GM18499 (cell line): Measurements from ENCODE around the gene ZFP64.

Source experiments
- ATAC-seq: cut with Tn5 transposase; IDR thresholded peaks from one replicate; pipeline ENCODE4 v1.9.1; 2021; ENCODE audit warnings: moderate number of reproducible peaks; ENCODE audit not compliant: insufficient read depth, unreplicated experiment

Gene ZFP64

GRCh38 chr20:52118696-52119095 lies 72.9 kb downstream of the ZFP64 start:
- no peak for ATAC-seq

GRCh38 chr20:52118016-52118623 lies 73.5 kb downstream of the ZFP64 start:
- ATAC-seq, result no peak

- ATAC-seq, result no peak
Observed at GRCh38 chr20:52110456-52110855, 81.1 kb downstream of the ZFP64 start.

GRCh38 chr20:52105442-52106422 lies 85.8 kb downstream of the ZFP64 start:
- ATAC-seq, result no peak

DNA sequence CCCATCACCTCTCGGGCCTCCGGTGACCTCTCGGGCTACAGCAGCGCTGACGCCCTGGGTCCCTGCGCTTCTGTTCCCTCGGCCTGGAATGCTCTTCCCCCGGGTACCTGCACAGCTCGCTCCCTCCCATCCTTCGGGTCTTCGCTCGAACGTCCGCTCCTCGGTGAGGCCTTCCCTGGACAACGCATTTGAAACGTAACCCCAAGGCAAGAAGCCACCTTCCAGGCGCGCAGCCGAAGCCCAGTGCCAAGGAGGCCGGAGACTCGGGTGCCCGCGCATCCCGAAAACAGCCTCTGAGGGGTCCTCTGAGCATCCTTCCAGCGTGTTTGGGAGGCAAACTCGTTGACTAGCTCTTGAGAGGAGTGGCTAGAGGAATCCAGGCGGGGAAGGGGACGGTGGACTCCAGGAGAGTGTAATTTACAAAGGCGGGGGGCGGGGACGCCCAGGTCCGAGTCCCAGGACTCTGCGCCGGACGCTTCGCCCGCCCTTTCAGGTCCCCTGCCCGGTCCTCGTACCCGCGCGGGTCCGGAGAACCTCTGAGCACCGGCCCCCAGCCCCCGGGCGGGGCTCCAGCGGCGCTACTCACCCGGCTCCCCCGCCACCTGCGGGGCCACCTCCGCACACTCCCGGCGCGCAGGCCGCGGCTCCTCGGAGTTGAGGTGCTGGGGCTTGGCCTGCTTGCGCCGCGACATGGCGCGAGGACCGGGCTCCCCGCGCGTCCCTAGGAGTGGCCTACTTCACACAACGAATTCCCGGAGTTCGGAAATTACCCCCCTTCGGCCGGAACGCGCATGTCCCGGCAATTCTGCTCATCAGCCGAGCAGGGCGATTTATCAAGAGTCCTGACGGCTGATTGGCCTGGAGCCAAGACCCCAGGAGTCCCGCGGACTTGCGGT lies 86.8 kb downstream of the ZFP64 start:
- ATAC-seq, result no peak

DNA sequence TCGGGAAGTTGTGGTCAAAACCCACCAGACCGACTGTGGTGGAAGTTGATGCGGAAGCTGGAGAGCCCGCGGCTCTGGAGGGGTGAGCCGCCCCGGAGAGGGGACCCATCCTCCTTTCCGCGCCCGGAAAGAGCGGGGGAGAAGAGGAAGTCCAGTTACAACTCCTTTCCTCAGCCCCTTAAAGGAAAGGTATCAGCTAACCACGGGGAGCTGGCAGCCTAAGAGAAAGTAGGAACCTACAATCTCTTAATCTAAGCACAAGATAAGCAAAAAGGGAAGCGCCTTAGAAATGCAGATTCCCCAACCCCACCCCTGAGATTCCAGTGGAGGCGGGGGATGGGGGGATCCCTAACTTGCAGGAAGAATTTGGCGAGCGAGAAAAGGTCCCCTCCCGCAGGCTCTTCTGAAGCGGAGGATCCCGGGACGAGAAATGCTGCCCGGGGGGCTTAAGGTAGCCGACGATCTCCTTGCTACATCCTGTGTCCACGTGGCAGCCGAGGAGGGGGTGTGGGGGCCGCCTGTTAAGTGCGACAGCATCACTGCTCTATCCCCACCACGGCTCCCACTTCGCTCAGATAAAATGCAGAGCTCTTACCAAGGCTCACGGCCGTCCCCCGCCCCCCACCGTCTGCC lies 87.5 kb downstream of the ZFP64 start:
- ATAC-seq, result no peak

DNA sequence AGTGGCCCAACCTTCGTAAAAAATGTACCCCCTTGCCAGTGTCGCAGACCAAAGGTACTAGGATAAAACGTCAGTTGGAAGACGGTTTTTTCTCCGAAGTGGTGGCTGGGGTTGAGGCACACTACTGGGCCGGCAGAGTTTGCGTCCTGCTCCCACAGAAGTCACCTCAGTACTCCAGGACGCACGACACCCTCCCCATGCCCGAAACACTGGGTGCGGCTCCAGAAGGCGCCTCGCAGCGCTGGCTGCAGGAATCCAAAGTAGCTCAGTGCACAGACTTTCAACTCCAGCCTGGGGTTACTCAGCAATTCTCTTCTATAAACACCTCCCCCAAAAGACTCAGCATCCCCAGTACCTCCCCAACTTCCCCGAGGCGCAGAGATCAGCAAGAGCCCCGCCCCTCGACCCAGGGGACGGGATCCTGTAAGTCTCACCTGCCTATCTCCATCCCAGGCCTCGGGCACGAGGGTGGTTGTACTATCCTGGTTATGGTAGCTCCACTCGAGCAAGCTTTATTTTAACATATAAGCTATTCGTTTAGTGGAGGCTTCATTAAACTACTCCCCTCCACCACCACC lies 88.2 kb downstream of the ZFP64 start:
- no peak for ATAC-seq

DNA sequence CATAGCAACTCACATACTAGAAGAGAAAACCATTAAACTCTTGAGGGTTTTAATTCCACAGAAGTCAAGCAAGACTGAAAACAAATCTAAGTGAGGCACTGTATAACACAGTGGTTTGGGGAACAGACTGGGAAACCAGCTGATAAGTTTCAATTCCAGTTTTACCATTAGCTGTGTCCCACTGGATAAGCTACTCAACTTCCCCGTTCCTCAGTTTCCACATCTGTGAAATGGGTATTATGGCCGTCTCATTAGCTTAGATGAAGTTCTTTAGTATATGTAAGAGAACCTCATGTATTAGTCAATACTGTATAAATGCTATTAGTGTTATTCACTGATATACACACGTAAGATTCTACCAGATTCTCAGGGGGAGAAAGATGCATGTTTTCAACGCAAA lies 89.0 kb downstream of the ZFP64 start:
- no peak for ATAC-seq

GRCh38 chr20:52102126-52102525 lies 89.5 kb downstream of the ZFP64 start:
- no peak for ATAC-seq
